H1 (cell line): Measurements from ENCODE around the gene CCL17.

ENCODE experiments used
- EZH2 ChIP-seq: fragments of 200-600 bp; sonication (generic); IDR thresholded peaks from 2 replicates; pipeline ENCODE4 v1.7.1; 2012; ENCODE audit warnings: low read depth, mild to moderate bottlenecking, moderate library complexity, low read length, inconsistent platforms; ENCODE audit not compliant: severe bottlenecking
- TF ChIP-seq, protein P1 (sequence below), 3 experiments: IDR thresholded peaks; 1 replicate in 2 of 3; 2 replicates in 1 of 3; pipeline versions ENCODE4 v1.5.1 to v1.6.1; 2011; ENCODE audit warnings: low read length in 3 of 3, mild to moderate bottlenecking in 3 of 3, inconsistent platforms in 2 of 3, low read depth in 1 of 3, moderate library complexity in 1 of 3; ENCODE audit not compliant: insufficient read depth in 1 of 3; ENCODE audit errors: control extremely low read depth in 1 of 3

DNA sequence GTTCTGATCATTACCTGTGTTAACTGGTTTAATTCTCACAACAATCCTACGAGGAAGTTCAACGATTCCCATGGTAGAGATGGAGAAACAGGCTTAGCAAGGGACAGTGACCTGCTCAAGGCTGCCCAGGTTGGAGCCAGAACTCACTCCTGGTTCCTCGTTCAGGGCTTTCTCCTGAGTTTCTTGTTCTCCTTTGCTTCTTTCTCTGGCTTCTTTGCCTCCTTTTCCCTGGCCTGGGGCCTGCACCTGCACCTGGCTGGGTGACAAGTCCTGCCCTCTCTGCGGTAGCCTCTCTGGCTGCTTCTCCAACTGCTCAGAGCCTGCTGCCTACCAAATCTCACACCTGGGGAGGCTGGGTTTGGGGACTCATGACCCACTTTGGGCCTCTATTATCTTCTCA, 43.2 kb upstream of the CCL17 start:
- TF ChIP-seq EZH2, result no peak
- TF ChIP-seq, protein P1, sequence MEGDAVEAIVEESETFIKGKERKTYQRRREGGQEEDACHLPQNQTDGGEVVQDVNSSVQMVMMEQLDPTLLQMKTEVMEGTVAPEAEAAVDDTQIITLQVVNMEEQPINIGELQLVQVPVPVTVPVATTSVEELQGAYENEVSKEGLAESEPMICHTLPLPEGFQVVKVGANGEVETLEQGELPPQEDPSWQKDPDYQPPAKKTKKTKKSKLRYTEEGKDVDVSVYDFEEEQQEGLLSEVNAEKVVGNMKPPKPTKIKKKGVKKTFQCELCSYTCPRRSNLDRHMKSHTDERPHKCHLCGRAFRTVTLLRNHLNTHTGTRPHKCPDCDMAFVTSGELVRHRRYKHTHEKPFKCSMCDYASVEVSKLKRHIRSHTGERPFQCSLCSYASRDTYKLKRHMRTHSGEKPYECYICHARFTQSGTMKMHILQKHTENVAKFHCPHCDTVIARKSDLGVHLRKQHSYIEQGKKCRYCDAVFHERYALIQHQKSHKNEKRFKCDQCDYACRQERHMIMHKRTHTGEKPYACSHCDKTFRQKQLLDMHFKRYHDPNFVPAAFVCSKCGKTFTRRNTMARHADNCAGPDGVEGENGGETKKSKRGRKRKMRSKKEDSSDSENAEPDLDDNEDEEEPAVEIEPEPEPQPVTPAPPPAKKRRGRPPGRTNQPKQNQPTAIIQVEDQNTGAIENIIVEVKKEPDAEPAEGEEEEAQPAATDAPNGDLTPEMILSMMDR (IDR thresholded peaks at IDR 0.05; ENCODE audit: control extremely low read depth in 1 of 3, insufficient read depth in 1 of 3, low read depth in 1 of 3, low read length in 3 of 3), result no peak
